AG09309 (cell line): Measurements from ENCODE around the gene GHRH.

Experiments used
- DNase-seq: peaks from one replicate; pipeline ENCODE4 v3.0.0-alpha.2; 2010; ENCODE audit warnings: low read depth
- H3K4me3 ChIP-seq: 2 replicates; pipeline ENCODE4 v1.5.1; 2011; ENCODE audit warnings: mild to moderate bottlenecking, low read depth, low read length, moderate library complexity; ENCODE audit not compliant: control insufficient read depth
- TF ChIP-seq, protein P1 (sequence below): IDR thresholded peaks from 2 replicates; pipeline ENCODE4 v1.5.1; 2011; ENCODE audit warnings: mild to moderate bottlenecking, low read depth, low read length, inconsistent platforms; ENCODE audit not compliant: insufficient read depth, control insufficient read depth; ENCODE audit errors: missing control alignments

The GHRH gene

DNA sequence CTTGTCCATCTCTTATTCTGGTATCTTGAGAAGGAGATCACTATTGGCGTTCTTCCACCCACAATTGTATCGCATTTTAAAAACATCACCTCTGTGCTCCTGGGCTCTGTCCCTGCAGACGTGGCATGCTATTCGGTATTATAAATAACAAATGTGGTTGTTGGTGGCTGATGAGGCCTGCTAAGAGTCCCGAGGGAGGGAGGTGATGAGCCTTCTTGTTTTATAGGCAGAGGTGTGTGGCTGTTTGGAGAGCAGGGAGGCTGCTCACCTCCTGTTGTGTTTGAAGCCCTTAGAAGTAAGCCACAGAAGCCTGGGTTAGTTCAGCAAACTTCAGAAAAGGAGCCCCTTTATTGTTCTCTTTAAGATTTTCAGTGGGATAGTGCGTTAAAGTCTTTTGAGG, 43.5 kb upstream of the GHRH start:
- TF ChIP-seq, protein P1, sequence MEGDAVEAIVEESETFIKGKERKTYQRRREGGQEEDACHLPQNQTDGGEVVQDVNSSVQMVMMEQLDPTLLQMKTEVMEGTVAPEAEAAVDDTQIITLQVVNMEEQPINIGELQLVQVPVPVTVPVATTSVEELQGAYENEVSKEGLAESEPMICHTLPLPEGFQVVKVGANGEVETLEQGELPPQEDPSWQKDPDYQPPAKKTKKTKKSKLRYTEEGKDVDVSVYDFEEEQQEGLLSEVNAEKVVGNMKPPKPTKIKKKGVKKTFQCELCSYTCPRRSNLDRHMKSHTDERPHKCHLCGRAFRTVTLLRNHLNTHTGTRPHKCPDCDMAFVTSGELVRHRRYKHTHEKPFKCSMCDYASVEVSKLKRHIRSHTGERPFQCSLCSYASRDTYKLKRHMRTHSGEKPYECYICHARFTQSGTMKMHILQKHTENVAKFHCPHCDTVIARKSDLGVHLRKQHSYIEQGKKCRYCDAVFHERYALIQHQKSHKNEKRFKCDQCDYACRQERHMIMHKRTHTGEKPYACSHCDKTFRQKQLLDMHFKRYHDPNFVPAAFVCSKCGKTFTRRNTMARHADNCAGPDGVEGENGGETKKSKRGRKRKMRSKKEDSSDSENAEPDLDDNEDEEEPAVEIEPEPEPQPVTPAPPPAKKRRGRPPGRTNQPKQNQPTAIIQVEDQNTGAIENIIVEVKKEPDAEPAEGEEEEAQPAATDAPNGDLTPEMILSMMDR: no peak
- H3K4me3 ChIP-seq: no peak overlapping the region
- no peak for DNase-seq

DNA sequence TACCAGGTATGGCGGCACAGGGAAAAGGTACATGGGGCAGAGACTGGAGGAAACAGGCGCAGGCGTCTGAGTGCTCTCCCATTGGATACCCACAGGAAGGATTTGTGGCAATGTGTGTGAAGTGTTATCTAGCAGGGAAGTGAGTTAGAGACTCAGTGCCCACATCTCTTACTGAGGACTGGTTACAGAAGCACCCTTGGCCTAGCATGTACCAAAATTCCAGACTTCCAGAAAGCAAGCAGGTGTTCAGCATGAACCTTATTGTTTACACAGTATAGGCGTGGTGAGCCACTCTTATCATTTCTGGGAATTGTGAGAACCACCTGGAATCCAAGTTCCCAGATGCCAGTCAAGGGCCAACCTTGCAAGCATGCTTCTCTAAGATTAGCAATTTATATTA, 42.0 kb upstream of the GHRH start:
- TF ChIP-seq, protein P1: no peak
- DNase-seq: no peak
- H3K4me3 ChIP-seq: no peak overlapping the region

DNA sequence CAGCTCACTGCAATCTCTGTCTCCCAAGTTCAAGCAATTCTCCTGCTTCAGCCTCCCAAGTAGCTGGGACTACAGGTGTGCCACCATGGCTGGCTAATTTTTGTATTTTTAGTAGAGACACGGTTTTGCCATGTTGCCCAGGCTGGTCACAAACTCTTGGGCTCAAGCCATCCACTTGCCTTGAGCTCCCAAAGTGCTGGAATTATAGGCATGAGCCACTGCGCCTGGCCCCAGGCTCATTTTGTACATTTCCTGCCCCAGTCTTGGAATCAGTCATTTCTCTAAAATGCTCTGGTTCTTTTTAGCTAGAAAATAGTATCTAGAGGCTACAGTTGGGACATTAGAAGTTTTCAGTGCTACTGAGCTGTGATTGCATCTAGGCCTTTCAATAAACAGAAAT, 41.4 kb upstream of the GHRH start:
- no peak for DNase-seq
- TF ChIP-seq, protein P1: no peak

DNA sequence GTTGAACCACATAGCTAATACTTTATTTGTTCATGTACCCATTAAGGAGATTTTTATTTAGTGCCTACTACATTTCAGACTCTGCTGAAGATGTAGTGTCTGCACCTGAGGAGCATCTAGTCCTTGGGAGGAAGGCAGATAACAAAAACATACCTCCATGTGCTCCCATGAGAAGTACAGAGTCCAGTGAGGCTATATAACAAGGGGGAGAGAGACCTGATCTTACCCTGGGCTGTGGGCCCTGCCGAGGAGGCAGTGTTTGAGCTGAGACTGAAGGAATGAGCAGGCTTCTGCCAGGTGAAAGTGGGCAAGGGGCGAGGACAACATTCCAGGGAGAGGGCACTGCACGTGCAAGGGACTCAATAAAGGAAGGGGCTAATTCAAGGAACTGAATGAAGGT, 39.9 kb upstream of the GHRH start:
- TF ChIP-seq, protein P1: no peak
- no peak for DNase-seq
- no peak overlapping the region for H3K4me3 ChIP-seq

More for the DNA sequence above, 41.4 kb upstream of the GHRH start:
- H3K4me3 ChIP-seq: no peak overlapping the region

DNA sequence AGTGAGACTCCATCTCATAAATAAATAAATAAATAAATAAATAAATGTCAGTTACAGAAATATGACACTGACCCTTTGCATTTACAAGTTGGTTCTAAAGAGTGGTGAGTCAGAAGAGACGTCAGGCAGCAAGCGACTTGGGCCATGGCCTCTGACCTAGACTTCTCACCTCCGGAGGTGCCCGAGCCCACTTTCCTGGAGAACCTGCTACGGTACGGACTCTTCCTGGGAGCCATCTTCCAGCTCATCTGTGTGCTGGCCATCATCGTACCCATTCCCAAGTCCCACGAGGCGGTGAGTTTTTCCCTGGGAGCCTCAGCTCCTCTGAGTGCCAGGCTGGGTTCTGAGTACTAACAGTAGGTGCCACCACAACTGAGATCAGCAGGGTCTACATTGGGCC, 39.5 kb upstream of the GHRH start:
- TF ChIP-seq, protein P1: no peak
- DNase-seq: no peak

DNA sequence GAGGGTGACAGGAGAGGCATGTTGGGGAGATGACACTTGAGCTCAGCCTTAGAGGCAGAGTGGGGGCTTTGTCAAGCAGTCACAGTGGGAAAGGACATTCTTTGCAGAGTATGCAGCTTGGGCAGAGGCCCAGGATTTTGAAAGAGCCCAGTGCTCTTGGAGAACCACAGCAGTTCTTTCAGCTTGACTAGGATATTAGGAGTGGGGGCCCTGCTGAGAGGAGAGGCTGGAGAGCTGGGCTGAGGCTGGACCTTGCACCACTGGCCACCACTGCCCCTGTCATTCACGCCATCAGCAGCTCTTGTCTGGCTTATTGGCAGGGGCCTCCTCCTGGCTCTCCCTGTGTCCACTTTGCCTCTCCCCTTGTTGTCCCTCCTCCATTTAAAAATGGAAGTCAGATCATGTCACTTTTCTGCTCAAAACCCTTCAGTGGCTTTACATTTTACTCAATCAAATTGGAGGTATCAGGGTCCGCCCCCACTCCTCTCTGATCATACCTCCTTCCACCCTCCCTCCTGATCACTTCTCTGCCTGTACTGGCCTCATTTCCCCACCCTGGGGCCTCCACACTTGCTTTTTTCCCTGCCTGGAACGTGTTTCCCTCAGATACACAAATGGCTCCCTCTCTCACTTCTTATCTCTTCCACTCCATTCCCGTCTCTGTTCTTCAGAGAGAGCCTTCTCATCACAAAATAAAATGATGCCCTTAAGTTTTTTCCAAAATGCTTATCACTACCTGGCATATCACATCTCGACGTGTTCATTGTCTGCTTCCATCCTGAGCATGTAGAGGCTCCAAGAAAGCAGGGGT, 38.3 kb upstream of the GHRH start:
- no peak overlapping the region for H3K4me3 ChIP-seq
- no peak for DNase-seq

More for the DNA sequence above, 39.5 kb upstream of the GHRH start:
- no peak overlapping the region for H3K4me3 ChIP-seq

More for the DNA sequence above, 38.3 kb upstream of the GHRH start:
- TF ChIP-seq, protein P1: no peak
